Measurements from ENCODE around the gene ENHO.

DNA sequence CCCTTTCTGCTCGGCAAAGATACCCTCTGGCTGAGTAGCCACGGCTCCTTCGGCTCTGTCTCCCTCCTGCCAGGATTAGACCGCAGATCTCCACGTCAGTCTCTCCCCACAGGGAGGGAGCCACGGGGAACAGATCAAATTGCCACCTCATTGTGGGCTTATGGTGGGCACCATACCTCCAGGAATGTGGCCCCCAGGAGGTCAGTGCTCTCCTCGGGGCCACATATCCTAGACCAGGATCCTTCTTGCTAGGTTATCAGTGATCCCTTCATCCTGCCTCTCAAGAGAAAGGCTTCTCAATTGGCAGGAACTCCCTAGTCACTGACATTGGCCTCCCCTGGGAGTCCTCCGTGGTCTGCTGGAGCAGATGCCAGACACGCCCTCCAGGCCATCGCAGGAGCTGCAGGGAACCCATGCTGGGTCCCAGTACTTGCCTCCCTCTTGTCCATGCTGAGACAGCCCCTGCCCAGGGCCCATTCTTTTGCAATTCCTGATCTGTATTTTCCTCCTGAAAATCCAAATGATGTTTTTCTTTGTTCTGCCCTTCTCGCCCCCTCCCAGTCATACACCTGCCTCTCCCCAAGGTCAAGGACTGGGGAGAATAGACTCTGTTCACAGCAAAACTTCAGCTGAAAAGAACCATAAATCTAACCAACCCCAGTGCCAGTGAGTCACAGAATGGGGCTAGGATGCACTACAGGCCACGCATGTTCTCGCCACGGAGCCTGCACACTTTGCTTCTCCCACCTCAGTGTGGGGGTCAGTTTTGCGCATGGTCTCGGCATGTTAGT is 31.6 kb upstream of the ENHO start:
- TF ChIP-seq POLR2AphosphoS5 (IDR thresholded peaks at IDR 0.05; ENCODE audit: low read depth): no peak
- TF ChIP-seq, protein P1, sequence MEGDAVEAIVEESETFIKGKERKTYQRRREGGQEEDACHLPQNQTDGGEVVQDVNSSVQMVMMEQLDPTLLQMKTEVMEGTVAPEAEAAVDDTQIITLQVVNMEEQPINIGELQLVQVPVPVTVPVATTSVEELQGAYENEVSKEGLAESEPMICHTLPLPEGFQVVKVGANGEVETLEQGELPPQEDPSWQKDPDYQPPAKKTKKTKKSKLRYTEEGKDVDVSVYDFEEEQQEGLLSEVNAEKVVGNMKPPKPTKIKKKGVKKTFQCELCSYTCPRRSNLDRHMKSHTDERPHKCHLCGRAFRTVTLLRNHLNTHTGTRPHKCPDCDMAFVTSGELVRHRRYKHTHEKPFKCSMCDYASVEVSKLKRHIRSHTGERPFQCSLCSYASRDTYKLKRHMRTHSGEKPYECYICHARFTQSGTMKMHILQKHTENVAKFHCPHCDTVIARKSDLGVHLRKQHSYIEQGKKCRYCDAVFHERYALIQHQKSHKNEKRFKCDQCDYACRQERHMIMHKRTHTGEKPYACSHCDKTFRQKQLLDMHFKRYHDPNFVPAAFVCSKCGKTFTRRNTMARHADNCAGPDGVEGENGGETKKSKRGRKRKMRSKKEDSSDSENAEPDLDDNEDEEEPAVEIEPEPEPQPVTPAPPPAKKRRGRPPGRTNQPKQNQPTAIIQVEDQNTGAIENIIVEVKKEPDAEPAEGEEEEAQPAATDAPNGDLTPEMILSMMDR (IDR thresholded peaks at IDR 0.05; ENCODE audit: insufficient read depth, low read length): no peak
